ENCODE measurements around the gene GRIK4.
A peak's percentile ranks its signal among the peaks of the same experiment; 100 is the strongest.

Gene GRIK4

GRCh38 chr11:120509346-120510053 lies 2.0 kb upstream of the GRIK4 start:
- no peak for DNase-seq

DNA sequence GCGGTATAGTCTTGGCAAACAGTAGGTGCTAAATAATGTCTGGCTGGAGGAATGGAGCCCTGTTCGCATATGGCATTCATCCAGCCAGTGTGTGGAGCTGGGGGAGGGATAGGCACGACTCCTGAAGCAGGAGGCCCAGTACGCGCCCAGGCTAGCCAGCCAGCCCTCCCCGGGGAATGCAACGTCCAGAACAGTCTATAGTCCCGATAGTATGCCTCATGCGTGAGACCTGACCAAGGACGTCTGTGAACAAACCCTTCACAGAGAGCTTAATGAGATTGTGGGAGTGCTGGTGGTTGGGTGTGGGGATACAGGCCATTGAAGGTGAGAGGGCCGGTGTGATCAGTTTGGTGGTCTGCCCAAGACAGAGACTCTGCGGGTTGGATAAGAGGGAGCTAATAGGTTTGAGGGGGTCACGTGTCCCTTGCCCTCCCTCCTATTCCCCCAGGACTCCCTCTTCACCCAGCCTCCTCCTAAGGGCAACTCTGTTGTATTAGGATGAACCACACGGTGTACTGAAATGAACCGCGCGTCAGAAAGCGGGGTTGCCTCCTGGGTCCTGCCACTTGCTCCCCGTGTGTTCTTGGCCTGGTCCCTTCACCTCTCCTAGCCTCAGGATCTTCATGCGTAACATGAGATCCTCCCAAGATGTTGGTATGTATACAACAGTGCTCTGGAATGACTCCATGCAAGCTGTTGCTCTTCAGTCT lies 987 bp upstream of the GRIK4 start:
- no peak for DNase-seq

GRCh38 chr11:120511820-120512738 lies 531 bp downstream of the GRIK4 start:
- no peak for DNase-seq

DNA sequence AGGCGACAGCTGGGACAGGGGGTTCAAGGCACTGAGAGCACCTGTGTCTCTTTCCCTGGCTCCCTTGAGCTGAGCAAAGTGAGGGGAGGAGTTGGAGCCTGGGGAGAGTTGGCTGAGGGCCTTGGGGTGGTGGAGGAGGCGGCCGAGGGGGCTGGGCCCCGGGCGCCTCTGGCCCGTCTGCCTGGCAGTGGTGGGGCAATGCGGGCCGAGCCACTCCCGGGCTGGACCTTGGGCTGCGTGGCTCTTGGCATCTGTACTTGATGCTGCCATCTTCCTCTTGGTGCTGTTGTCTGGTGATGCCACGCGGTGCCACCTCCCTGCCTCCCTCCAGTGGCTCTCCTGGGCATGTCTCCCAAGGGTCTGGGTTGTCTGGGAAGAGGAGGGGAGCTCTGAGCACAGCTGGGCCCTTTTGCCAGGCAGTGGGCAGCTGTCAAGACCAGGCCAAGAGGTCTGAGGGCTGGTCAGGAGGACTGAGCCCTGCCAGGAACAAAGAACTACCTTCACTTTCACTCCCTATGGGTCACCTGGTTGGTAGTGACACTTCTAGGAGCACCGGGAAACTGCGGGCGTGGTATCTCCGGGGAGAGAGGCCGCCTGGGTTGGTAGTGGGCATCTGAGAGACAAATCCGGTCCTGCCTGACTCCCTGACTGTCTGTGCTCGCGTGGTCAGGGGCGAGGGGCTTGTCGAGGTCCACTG lies 1.3 kb downstream of the GRIK4 start:
- no peak for DNase-seq

- no peak for DNase-seq
These were observed 2.1 kb downstream of the GRIK4 start for GRCh38 chr11:120513436-120514315.

- DNase-seq, result no peak
These were observed 3.1 kb downstream of the GRIK4 start for GRCh38 chr11:120514541-120515121.

DNA sequence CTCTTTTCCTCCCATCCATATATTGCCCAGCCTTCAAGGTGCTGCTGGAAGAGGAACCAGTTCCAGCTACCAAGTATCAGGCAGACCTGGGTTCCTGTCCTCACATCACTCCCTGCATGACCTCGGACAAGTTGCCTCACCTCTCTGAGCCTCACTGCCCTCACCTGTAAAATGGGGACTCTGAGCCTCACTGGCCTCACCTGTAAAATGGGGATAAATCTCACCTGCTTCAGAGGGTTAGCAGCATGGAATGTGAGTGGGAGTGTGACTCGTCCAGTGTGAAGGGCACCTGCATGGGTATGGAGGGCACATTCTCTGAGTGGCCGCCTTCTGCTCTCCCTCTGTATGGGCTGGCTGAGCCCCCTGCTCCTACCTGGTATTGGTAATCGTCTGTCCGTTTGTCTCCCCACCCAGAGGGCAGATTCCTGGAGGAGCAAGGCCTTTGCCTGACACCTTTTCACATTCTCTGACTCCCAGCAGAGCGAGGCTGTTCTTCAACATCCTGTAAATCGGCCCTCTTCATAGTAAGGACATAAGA lies 3.7 kb downstream of the GRIK4 start:
- no peak for DNase-seq

DNA sequence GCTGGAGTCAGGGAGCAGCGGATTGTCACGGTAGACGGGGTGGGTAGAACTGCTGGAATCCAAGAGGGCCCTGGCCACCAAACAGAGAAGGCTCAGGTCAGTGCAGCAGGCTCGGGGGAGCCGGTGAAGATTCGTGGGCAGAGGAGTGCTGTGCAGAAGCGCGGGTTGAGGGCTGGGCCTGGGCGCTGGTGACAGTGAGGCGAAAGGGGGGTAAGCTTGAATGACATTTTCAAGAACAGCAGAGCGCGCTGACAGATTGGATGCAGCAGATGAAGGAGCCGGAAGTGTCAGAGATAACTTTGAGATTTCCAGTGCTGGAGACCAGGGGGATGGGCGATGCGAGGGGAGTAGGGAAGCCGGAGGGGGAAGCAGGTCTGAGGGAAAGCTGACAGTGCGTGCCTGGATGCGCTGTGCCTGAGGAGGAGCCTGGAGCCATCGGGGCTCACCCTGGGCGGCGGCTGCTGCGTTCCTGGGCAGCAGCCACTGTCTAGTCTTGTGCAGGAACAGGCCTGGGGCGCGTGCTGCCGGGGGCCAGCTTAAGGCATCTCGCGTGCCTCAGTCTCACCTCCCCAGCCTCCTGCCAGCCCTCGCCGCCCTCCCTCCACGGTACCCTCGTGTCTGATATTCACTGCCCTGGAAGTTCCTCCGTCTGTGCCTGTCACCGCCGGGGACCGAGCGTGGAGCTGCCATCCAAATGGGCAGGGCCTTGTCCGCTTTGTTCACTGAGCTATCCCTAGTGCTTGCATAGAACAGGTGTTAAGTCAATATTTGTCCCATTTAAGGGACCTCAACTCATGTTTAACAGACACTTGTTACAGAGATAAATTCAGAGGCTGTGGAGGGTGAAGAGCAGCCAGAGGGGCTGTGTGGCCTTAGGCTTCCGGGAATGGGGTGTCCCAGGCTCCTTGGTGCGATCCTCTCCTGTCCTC lies 5.2 kb downstream of the GRIK4 start:
- DNase-seq, result no peak

DNA sequence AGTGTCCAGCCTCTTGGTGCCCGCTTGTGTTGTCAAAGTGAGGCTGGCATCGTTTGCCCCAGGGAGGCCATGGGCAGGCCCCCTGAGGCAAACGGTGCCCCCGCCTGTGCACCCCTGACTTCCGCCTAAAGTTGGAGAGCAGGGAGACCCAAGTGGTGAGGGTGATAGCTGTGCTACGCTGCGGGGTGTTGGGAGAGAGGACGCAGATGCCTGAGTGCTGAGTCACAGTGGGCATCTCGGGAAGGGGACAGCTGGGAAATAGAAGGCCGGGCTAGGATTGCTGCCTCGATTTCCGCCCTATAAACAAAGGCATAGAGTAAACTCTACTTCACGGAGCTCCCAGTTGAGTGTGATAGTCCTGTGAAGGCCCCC lies 5.8 kb downstream of the GRIK4 start:
- DNase-seq, result no peak

DNA sequence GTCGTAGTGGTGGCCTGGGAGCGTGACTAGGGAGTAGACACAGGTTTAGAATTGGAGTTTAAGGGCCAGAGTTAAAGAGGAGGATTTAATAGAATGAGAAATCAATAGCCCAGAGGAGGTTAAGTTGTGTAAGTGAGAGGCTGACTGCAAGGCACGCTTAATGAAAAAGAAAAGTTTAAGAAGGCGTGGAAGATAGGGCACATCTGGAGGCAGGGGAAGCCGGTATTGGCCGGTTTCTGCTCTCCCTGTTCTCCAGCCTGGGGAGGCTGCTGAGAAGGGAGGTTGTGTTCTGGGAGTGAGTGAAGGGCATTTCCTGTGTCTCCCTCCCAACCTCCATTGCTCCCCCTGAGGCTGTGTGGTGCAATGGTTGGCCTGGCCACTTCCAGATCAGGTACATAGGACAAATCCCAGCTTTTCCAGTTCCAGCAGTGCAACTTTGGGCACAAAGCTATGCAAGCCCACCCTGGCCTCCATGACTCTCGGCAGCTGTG lies 6.3 kb downstream of the GRIK4 start:
- no peak for DNase-seq

DNA sequence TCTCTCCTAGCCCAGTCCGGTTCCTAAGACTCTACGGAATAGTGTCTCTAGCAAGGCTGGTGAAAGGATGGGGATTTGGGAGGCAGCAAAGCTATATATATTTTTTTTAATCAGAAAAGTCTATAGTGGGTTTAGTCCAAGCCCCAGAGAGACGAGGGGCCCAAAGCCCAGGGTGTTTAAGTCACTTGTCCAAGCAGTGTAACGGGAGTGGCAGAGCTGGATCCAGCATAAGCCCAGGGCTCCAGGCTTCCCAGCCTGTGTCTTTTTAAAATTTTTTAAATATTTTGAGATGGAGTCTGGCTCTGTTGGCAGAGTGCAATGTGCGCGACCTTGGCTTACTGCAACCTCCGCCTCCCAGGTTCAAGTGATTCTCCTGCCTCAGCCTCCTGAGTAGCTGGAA lies 6.8 kb downstream of the GRIK4 start:
- DNase-seq, result no peak

GRCh38 chr11:120519474-120519873 lies 7.9 kb downstream of the GRIK4 start:
- DNase-seq, result no peak

- DNase-seq, result no peak
These were observed 8.7 kb downstream of the GRIK4 start for GRCh38 chr11:120520091-120520822.

- DNase-seq, result no peak
These were observed 9.6 kb downstream of the GRIK4 start for GRCh38 chr11:120521176-120521575.

DNA sequence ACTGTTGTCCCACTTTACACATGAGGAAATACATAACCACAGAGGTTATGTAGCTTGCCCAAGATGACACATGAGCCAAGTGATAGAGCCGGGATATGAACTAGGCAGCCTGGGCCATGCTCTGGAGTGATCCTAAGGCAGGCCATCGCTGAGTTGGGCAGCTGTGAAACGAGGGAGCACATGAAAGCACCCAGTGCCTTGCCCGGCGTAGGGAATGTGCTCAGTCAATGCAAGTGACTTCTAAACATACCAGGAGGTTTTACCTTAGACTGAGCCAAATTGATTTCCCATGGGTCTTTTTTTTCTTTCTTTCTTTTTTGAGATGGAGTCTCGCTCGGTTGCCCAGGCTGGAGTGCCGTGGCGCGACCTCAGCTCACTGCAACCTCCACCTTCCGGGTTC lies 10.5 kb downstream of the GRIK4 start:
- DNase-seq, result no peak

GRCh38 chr11:120522736-120523135 lies 11.2 kb downstream of the GRIK4 start:
- DNase-seq, result no peak

DNA sequence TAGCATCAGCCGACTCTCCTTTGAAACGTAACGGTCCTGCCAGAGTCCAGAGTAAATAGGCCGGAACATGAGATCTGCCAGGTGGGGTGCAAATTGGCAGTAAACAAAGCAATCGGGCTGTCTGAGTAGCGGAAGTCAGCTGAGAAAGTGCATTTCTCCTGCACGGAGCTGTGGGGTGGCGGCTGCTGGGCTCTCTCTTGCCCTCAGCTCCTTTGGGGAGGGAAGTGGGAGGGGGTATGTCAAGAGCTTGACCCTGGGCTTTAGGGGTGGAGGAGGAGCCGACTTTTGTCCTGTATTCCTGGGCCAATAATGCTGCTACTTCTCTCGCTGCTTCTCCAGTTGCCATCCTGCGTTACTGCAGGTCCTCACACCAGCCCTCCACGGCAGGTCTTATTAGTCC lies 11.6 kb downstream of the GRIK4 start:
- DNase-seq, result peak; percentile 26

- no peak for DNase-seq
These were observed 13.1 kb downstream of the GRIK4 start for GRCh38 chr11:120524536-120525085.
